A673 (cell line): Measurements from ENCODE around the gene TMEM91.

Experiments
- EZH2 ChIP-seq: fragments of 200-600 bp; sonication (generic); IDR thresholded peaks from 2 replicates; pipeline ENCODE4 v1.6.1; 2017; ENCODE audit warnings: borderline replicate concordance, low read depth, mild to moderate bottlenecking, mixed read lengths, antibody characterized with exemption, low read length; ENCODE audit not compliant: poor library complexity, severe bottlenecking
- TF ChIP-seq, protein P1 (sequence below): fragments of 300-800, 200-600 bp; sonication (generic); conservative IDR thresholded peaks from 2 replicates; pipeline ENCODE4 v1.5.1; 2017; ENCODE audit warnings: low read depth, mild to moderate bottlenecking, antibody characterized with exemption, low read length, moderate library complexity, mixed read lengths

DNA sequence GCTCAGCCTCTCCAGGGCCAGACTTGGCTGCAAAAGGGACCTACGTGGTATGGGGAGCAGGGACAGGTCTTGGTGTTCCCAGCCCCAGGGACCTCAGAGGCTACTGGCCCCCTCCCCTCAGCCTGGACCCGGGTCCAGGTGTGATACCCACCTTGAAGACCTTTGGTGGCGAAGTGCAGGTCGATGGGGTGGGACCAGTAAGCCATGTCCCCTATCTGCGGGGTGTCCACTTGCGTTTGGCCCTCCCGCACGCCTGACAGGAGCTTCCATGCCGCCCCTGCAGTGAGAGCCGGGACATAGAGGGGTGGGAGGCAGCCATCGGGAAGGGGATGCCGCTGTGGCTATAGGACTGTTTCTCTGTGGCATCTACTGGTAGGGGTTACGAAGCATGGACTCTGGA is 18.6 kb upstream of the TMEM91 start:
- no peak for TF ChIP-seq EZH2
- TF ChIP-seq, protein P1, sequence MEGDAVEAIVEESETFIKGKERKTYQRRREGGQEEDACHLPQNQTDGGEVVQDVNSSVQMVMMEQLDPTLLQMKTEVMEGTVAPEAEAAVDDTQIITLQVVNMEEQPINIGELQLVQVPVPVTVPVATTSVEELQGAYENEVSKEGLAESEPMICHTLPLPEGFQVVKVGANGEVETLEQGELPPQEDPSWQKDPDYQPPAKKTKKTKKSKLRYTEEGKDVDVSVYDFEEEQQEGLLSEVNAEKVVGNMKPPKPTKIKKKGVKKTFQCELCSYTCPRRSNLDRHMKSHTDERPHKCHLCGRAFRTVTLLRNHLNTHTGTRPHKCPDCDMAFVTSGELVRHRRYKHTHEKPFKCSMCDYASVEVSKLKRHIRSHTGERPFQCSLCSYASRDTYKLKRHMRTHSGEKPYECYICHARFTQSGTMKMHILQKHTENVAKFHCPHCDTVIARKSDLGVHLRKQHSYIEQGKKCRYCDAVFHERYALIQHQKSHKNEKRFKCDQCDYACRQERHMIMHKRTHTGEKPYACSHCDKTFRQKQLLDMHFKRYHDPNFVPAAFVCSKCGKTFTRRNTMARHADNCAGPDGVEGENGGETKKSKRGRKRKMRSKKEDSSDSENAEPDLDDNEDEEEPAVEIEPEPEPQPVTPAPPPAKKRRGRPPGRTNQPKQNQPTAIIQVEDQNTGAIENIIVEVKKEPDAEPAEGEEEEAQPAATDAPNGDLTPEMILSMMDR, result no peak
